ENCODE measurements around the gene CCDC88C.

CCDC88C gene

DNA sequence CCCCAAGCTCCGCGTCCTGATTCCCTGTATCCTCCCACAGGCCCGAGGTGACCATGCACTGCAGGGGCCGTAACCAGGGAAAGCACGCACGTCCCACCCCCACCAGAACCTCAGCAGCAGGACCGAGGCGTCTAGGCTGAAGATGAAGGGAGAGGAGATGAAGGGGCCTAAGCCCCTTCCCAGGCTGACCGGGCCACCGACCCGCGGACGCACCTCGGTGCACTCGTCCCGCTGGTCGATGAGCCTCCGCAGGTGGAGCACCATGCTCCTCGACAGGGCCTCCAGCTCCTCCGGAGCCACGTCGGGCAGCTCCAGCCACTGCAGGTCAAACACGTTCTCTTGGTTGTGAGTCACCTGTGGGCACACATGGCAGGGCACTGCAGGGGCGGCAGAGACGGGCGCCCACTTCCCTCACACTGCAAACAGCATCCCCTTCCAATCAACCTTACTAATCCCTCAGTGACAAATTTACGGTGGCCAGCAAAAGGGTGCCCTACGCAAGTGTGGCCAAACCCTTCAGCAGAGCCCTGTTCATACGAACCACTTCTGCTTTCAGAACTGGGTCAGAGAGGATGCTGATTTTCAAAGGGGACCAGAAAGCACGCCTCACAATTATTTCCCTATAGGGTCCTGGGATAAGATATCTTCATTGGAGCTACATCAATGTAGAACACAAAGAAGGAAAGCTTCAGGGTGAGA lies 77.8 kb downstream of the CCDC88C start:
- no peak overlapping the region for H3K4me3 ChIP-seq (ENCODE audit: control insufficient read depth in 1 of 7, extremely low read depth in 1 of 7, insufficient read depth in 4 of 7, low read depth in 2 of 7, low read length in 6 of 7)
- POLR2A ChIA-PET: no interaction called here
- DNase-seq: no peak
- peaks cover 0 to 13% (median 6%) of the 10 kb centered on the region in 4 experiments for H3K4me1 ChIP-seq (ENCODE audit: control extremely low read depth in 1 of 4, control insufficient read depth in 4 of 4, insufficient read depth in 4 of 4, low read length in 3 of 4)
- H3K27ac ChIP-seq (ENCODE audit: insufficient read depth in 1 of 2, low read depth in 1 of 2, low read length in 2 of 2, poor library complexity in 1 of 2, severe bottlenecking in 2 of 2): no peak overlapping the region
- H3K36me3 ChIP-seq (ENCODE audit: control insufficient read depth in 4 of 4, insufficient read depth in 4 of 4, low read length in 3 of 4): peaks cover 20 to 74% (median 61%) of the 10 kb centered on the region in 4 experiments
- H3K9me3 ChIP-seq (ENCODE audit: control extremely low read depth in 1 of 5, control insufficient read depth in 4 of 5, insufficient read depth in 2 of 5, low read depth in 1 of 5, low read length in 4 of 5): no peaks in the 10 kb centered on the region
- CTCF ChIA-PET: interaction anchor here (0.5 to 10.8 kb wide), 5 partner anchors 11 to 141 kb away, joined by 3 to 114 read pairs (median 4); no protein-coding TSS in a partner anchor
- 96% methylated on average over 24 of the region's 30 CpGs for WGBS (ENCODE audit: insufficient coverage)
- no peaks in the 10 kb centered on the region for H3K27me3 ChIP-seq (replicated peaks in 2 of 5; ENCODE audit: control insufficient read depth in 4 of 5, insufficient read depth in 5 of 5, low read length in 4 of 5)

DNA sequence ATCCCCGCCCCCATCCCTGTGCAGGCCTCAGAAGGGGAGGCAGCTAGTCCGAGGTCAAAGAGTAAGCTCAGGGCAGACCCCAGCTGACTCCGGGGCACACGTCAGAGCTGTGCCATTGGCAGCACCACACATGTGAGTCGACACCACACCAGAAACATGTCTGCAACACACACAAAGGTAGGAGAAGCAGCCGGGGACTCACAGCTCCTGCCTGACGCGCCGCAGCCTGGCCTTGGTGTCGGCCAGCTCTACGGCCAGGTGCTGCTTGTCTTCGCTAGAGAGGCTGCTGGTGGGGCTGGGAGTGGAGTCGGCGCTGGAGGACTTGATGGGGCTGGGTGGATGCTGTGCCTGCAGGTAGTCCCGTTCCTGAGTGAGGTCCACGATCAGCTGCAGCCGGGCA lies 78.5 kb downstream of the CCDC88C start:
- ChIA-PET POLR2A (interaction anchor here (0.6 kb wide), 1 partner anchor 35 kb away, joined by 3 read pairs; no protein-coding TSS in a partner anchor), CTCF (interaction anchor here (1.0 to 10.8 kb wide), 5 partner anchors 11 to 35 kb away, joined by 3 to 114 read pairs (median 6); no protein-coding TSS in a partner anchor)
- H3K4me1 ChIP-seq (ENCODE audit: control extremely low read depth in 1 of 4, control insufficient read depth in 4 of 4, insufficient read depth in 4 of 4, low read length in 3 of 4): peaks cover 0 to 11% (median 6%) of the 10 kb centered on the region in 4 experiments
- no peak overlapping the region for H3K27ac ChIP-seq (ENCODE audit: insufficient read depth in 1 of 2, low read depth in 1 of 2, low read length in 2 of 2, poor library complexity in 1 of 2, severe bottlenecking in 2 of 2)
- WGBS (ENCODE audit: insufficient coverage): 98% methylated on average over 17 of the region's 17 CpGs
- H3K36me3 ChIP-seq (ENCODE audit: control insufficient read depth in 4 of 4, insufficient read depth in 4 of 4, low read length in 3 of 4): peaks cover 22 to 80% (median 64%) of the 10 kb centered on the region in 4 experiments
- no peaks in the 10 kb centered on the region for H3K9me3 ChIP-seq (ENCODE audit: control extremely low read depth in 1 of 5, control insufficient read depth in 4 of 5, insufficient read depth in 2 of 5, low read depth in 1 of 5, low read length in 4 of 5)
- no peaks in the 10 kb centered on the region for H3K27me3 ChIP-seq (replicated peaks in 2 of 5; ENCODE audit: control insufficient read depth in 4 of 5, insufficient read depth in 5 of 5, low read length in 4 of 5)
- DNase-seq: no peak
- H3K4me3 ChIP-seq (ENCODE audit: control insufficient read depth in 1 of 7, extremely low read depth in 1 of 7, insufficient read depth in 4 of 7, low read depth in 2 of 7, low read length in 6 of 7): no peak overlapping the region

DNA sequence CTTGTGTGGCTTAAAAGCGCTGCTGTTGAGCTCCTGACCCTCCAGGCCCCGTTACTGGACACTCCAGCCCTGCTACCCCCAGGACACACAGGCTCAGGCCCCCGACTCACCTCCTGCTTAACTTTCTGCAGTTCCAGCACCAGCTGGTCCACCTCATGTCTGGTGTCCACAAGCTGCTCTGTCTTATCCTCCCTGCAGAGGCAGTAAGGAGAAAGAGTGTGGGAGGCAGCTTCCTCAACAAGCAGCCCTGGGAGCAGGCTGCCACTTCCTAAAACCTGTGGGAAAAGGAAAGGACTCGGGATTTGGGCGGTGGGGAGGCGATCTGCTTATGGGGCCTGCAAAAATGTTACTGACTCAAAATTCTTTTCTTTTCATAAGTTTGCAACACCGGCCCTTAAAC lies 79.2 kb downstream of the CCDC88C start:
- DNase-seq: no peak
- ChIA-PET CTCF (interaction anchor here (0.7 to 10.8 kb wide), 6 partner anchors 10 to 87 kb away, joined by 3 to 114 read pairs (median 4); no protein-coding TSS in a partner anchor), POLR2A (no interaction called here)
- 96% methylated on average over 3 of the region's 7 CpGs for WGBS (ENCODE audit: insufficient coverage)
- Histone ChIP-seq H3K4me3 (ENCODE audit: control insufficient read depth in 1 of 7, extremely low read depth in 1 of 7, insufficient read depth in 4 of 7, low read depth in 2 of 7, low read length in 6 of 7) (no peak overlapping the region), H3K9me3 (ENCODE audit: control extremely low read depth in 1 of 5, control insufficient read depth in 4 of 5, insufficient read depth in 2 of 5, low read depth in 1 of 5, low read length in 4 of 5) (no peaks in the 10 kb centered on the region), H3K27ac (ENCODE audit: insufficient read depth in 1 of 2, low read depth in 1 of 2, low read length in 2 of 2, poor library complexity in 1 of 2, severe bottlenecking in 2 of 2) (no peak overlapping the region), H3K4me1 (ENCODE audit: control extremely low read depth in 1 of 4, control insufficient read depth in 4 of 4, insufficient read depth in 4 of 4, low read length in 3 of 4) (peaks cover 0 to 11% (median 5%) of the 10 kb centered on the region in 4 experiments), H3K27me3 (replicated peaks in 2 of 5; ENCODE audit: control insufficient read depth in 4 of 5, insufficient read depth in 5 of 5, low read length in 4 of 5) (no peaks in the 10 kb centered on the region), H3K36me3 (ENCODE audit: control insufficient read depth in 4 of 4, insufficient read depth in 4 of 4, low read length in 3 of 4) (peaks cover 24 to 83% (median 67%) of the 10 kb centered on the region in 4 experiments)

DNA sequence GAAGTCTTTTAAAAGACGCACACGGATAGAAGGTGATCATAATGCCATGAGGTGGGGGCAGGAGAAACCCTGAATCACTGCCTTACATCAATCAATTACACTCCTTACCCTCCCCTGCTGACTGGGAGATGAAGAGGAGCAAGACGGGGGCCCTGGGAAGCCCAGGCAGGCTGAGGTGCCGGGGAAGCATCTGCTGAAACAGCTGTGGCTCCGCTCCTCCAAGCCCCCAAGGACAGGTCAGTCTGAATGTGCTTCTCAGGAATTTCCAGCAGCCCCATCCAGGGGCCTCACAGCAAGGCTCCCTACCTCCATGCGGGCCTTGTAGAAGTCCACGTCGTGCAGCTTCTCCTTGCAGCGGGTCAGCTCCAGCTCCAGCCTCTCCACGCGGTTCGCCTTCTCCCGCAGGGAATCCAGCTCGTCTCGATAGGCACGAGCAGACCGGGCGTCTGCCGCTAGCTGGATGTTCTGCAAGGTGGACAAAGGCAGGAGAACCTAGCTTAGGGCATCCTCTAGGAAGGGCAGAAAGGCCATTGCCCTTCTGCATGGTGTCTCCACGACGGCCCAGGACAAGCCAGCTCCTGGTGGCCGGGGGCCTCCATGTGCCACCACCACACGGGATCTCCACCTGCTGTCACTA lies 79.8 kb downstream of the CCDC88C start:
- no peak overlapping the region for H3K4me3 ChIP-seq (ENCODE audit: control insufficient read depth in 1 of 7, extremely low read depth in 1 of 7, insufficient read depth in 4 of 7, low read depth in 2 of 7, low read length in 6 of 7)
- WGBS (ENCODE audit: insufficient coverage): 95% methylated on average over 21 of the region's 23 CpGs
- no peaks in the 10 kb centered on the region for H3K9me3 ChIP-seq (ENCODE audit: control extremely low read depth in 1 of 5, control insufficient read depth in 4 of 5, insufficient read depth in 2 of 5, low read depth in 1 of 5, low read length in 4 of 5)
- no peak for DNase-seq
- ChIA-PET CTCF (interaction anchor here (0.7 to 10.8 kb wide), 6 partner anchors 9 to 87 kb away, joined by 3 to 114 read pairs (median 6); no protein-coding TSS in a partner anchor), POLR2A (no interaction called here)
- H3K4me1 ChIP-seq (ENCODE audit: control extremely low read depth in 1 of 4, control insufficient read depth in 4 of 4, insufficient read depth in 4 of 4, low read length in 3 of 4): peaks cover 0 to 12% (median 6%) of the 10 kb centered on the region in 4 experiments
- H3K27me3 ChIP-seq (replicated peaks in 2 of 5; ENCODE audit: control insufficient read depth in 4 of 5, insufficient read depth in 5 of 5, low read length in 4 of 5): no peaks in the 10 kb centered on the region
- peaks cover 24 to 86% (median 65%) of the 10 kb centered on the region in 4 experiments for H3K36me3 ChIP-seq (ENCODE audit: control insufficient read depth in 4 of 4, insufficient read depth in 4 of 4, low read length in 3 of 4)
- H3K27ac ChIP-seq (ENCODE audit: insufficient read depth in 1 of 2, low read depth in 1 of 2, low read length in 2 of 2, poor library complexity in 1 of 2, severe bottlenecking in 2 of 2): no peak overlapping the region

DNA sequence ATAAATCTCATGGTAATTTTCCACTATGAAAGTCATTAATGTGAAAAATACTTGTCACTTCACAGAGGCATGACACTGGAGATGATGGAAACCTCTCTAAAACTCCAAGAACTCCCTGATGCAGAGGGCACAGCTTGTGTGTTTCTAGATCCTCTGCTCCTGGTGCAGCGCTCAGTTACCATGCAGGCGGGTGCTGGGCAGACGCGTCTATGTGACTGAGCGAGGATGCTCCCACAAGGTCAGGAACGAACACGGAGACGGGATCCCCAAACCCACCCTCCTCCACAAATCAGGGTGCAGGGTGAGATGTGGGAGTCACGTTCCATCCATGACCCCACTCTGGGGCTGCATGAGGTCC lies 81.5 kb downstream of the CCDC88C start:
- H3K4me1 ChIP-seq (ENCODE audit: control extremely low read depth in 1 of 4, control insufficient read depth in 4 of 4, insufficient read depth in 4 of 4, low read length in 3 of 4): peaks cover 4 to 23% (median 19%) of the 10 kb centered on the region in 4 experiments
- no peak for DNase-seq
- CTCF ChIA-PET: interaction anchor here (0.8 to 3.1 kb wide), 4 partner anchors 11 to 85 kb away, joined by 3 to 10 read pairs (median 4); no protein-coding TSS in a partner anchor
- H3K9me3 ChIP-seq (ENCODE audit: control extremely low read depth in 1 of 5, control insufficient read depth in 4 of 5, insufficient read depth in 2 of 5, low read depth in 1 of 5, low read length in 4 of 5): no peaks in the 10 kb centered on the region
- 100% methylated on average over 2 of the region's 9 CpGs for WGBS (ENCODE audit: insufficient coverage)
- no peak overlapping the region for H3K4me3 ChIP-seq (ENCODE audit: control insufficient read depth in 1 of 7, extremely low read depth in 1 of 7, insufficient read depth in 4 of 7, low read depth in 2 of 7, low read length in 6 of 7)
- peaks cover 24 to 76% (median 59%) of the 10 kb centered on the region in 4 experiments for H3K36me3 ChIP-seq (ENCODE audit: control insufficient read depth in 4 of 4, insufficient read depth in 4 of 4, low read length in 3 of 4)
- POLR2A ChIA-PET: interaction anchor here (0.6 kb wide), 1 partner anchor 963 kb away, joined by 3 read pairs; no protein-coding TSS in a partner anchor
- H3K27ac ChIP-seq (ENCODE audit: insufficient read depth in 1 of 2, low read depth in 1 of 2, low read length in 2 of 2, poor library complexity in 1 of 2, severe bottlenecking in 2 of 2): no peak overlapping the region
- no peaks in the 10 kb centered on the region for H3K27me3 ChIP-seq (replicated peaks in 2 of 5; ENCODE audit: control insufficient read depth in 4 of 5, insufficient read depth in 5 of 5, low read length in 4 of 5)

DNA sequence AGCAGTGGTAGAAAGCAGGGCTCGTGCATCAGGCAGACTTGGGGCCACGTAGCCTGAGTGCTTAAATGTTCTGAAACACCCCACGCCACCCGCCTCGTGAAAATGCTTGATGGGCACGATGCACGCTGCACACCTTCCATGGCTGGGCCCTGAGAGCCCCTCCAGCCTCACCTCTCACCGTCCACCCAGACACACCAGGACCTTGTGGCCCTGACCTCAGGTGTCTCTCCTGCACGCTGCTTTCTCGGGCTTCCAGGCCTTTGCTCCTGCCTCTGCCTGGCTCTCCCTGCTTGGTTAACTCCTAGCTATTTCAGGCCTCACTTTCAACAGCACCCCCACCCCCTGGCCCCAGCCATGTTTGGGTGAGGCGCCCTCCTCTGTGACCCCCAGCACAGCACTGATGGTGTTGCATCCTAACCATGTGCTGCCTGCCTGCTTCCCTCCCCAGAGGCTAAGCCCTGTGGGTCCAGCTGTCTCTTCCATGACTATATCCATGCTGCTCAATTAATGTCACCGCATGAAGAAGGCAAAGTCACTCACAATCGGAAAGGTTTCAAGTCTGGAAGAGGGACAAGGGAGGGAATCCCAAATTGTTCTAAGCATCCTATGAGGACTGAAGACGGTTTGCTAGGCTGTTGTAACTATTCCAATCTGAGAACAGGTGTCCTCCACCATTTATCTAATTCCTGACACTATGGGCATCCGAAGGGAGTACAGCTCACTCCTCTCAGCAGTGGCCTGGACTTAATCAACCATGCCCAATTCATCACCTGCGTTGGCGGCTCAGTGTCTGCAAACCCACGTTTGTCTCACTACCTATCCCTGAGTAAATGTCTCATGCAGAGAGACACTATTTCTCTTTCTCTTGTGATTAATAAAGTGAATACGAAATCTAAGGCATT lies 82.2 kb downstream of the CCDC88C start:
- H3K4me1 ChIP-seq (ENCODE audit: control extremely low read depth in 1 of 4, control insufficient read depth in 4 of 4, insufficient read depth in 4 of 4, low read length in 3 of 4): peaks cover 4 to 29% (median 25%) of the 10 kb centered on the region in 4 experiments
- WGBS (ENCODE audit: insufficient coverage): 95% methylated on average over 15 of the region's 19 CpGs
- H3K27ac ChIP-seq (ENCODE audit: insufficient read depth in 1 of 2, low read depth in 1 of 2, low read length in 2 of 2, poor library complexity in 1 of 2, severe bottlenecking in 2 of 2): no peak overlapping the region
- ChIA-PET POLR2A (no interaction called here), CTCF (no interaction called here)
- H3K36me3 ChIP-seq (ENCODE audit: control insufficient read depth in 4 of 4, insufficient read depth in 4 of 4, low read length in 3 of 4): peaks cover 24 to 72% (median 57%) of the 10 kb centered on the region in 4 experiments
- no peaks in the 10 kb centered on the region for H3K9me3 ChIP-seq (ENCODE audit: control extremely low read depth in 1 of 5, control insufficient read depth in 4 of 5, insufficient read depth in 2 of 5, low read depth in 1 of 5, low read length in 4 of 5)
- no peak for DNase-seq
- H3K4me3 ChIP-seq (ENCODE audit: control insufficient read depth in 1 of 7, extremely low read depth in 1 of 7, insufficient read depth in 4 of 7, low read depth in 2 of 7, low read length in 6 of 7): no peak overlapping the region
- no peaks in the 10 kb centered on the region for H3K27me3 ChIP-seq (replicated peaks in 2 of 5; ENCODE audit: control insufficient read depth in 4 of 5, insufficient read depth in 5 of 5, low read length in 4 of 5)

Data from common myeloid progenitor, CD34-positive (primary cell).